GM23338 (cell line): ENCODE data around the gene NEK7. TPM values are rescaled to one million over a fixed set of nuclear protein-coding genes. Genes with fewer than 3 reads are reported as not detected.

Experiments
- ATAC-seq: fragments of 200-7000 bp; cut with Tn5 transposase; 3 replicates; pipeline ENCODE4 v1.9.1; 2020
- DNase-seq: peaks from one replicate; pipeline ENCODE4 v3.0.0-alpha.2; 2015; ENCODE audit warnings: low spot score
- H2AFZ ChIP-seq: fragments of 200-600 bp; sonication (generic); 2 replicates; pipeline ENCODE4 v1.8.0; 2016; ENCODE audit warnings: antibody characterized with exemption, mild to moderate bottlenecking, moderate library complexity
- H3F3A ChIP-seq: fragments of 200-600 bp; sonication (generic); replicated peaks from 2 replicates; pipeline ENCODE4 v1.8.0; 2017; ENCODE audit warnings: antibody characterized with exemption, mixed run types, low read depth
- H3K27ac ChIP-seq: fragments of 200-600 bp; sonication (generic); 2 replicates; pipeline ENCODE4 v1.6.1; 2016; ENCODE audit warnings: low read depth
- H3K27me3 ChIP-seq: fragments of 200-600 bp; sonication (generic); 2 replicates; pipeline ENCODE4 v1.8.0; 2016; ENCODE audit warnings: mild to moderate bottlenecking, mixed run types, moderate library complexity; ENCODE audit not compliant: insufficient read depth
- H3K36me3 ChIP-seq: fragments of 200-600 bp; sonication (generic); 2 replicates; pipeline ENCODE4 v1.8.0; 2016; ENCODE audit warnings: mild to moderate bottlenecking; ENCODE audit not compliant: insufficient read depth
- H3K4me1 ChIP-seq: fragments of 200-600 bp; sonication (generic); 2 replicates; pipeline ENCODE4 v1.8.0; 2016; ENCODE audit warnings: mild to moderate bottlenecking, moderate library complexity; ENCODE audit not compliant: insufficient read depth
- H3K4me2 ChIP-seq: fragments of 200-600 bp; sonication (generic); 2 replicates; pipeline ENCODE4 v1.7.1; 2017; ENCODE audit warnings: mixed run types
- H3K4me3 ChIP-seq: fragments of 200-600 bp; sonication (generic); 2 replicates; pipeline ENCODE4 v1.6.1; 2016; ENCODE audit warnings: mixed run types
- H3K79me2 ChIP-seq: fragments of 200-600 bp; sonication (generic); replicated peaks from 2 replicates; pipeline ENCODE4 v1.8.0; 2017; ENCODE audit warnings: mild to moderate bottlenecking; ENCODE audit not compliant: insufficient read depth
- H3K9me2 ChIP-seq: fragments of 200-600 bp; sonication (generic); 2 replicates; pipeline ENCODE4 v1.8.0; 2017; ENCODE audit not compliant: insufficient read depth
- H4K20me1 ChIP-seq: fragments of 200-600 bp; sonication (generic); replicated peaks from 2 replicates; pipeline ENCODE4 v1.8.0; 2017; ENCODE audit warnings: mild to moderate bottlenecking; ENCODE audit not compliant: insufficient read depth
- H3K27ac Mint-ChIP-seq: 2 replicates; pipeline ENCODE4 v1.8.0; 2020; ENCODE audit warnings: inconsistent platforms, mild to moderate bottlenecking, moderate library complexity, mixed read lengths
- H3K27me3 Mint-ChIP-seq: 3 replicates; pipeline ENCODE4 v1.8.0; 2022; ENCODE audit warnings: low read depth, mild to moderate bottlenecking, moderate library complexity, mixed read lengths, inconsistent platforms; ENCODE audit not compliant: insufficient read depth, poor library complexity
- H3K36me3 Mint-ChIP-seq: 3 replicates; pipeline ENCODE4 v1.8.0; 2021; ENCODE audit warnings: low read depth, mild to moderate bottlenecking, inconsistent platforms, moderate library complexity, mixed read lengths
- H3K4me1 Mint-ChIP-seq: 3 replicates; pipeline ENCODE4 v1.8.0; 2020; ENCODE audit warnings: mild to moderate bottlenecking, inconsistent platforms, mixed read lengths
- H3K4me3 Mint-ChIP-seq: 3 replicates; pipeline ENCODE4 v1.8.0; 2021; ENCODE audit warnings: moderate library complexity, mild to moderate bottlenecking, inconsistent platforms, mixed read lengths
- H3K9me3 Mint-ChIP-seq: 3 replicates; pipeline ENCODE4 v1.8.0; 2020; ENCODE audit warnings: moderate library complexity, mild to moderate bottlenecking, inconsistent platforms, mixed read lengths
- CREB1 ChIP-seq: fragments of 250-450 bp; sonication (Bioruptor Pico); IDR thresholded peaks from 2 replicates; pipeline ENCODE4 v1.5.0; 2020; ENCODE audit warnings: low read depth, mild to moderate bottlenecking, moderate library complexity
- EZH2 ChIP-seq: fragments of 200-600 bp; sonication (generic); IDR thresholded peaks from one replicate; pipeline ENCODE4 v1.8.0; 2017; ENCODE audit warnings: antibody characterized with exemption, mild to moderate bottlenecking, low read depth; ENCODE audit not compliant: unreplicated experiment
- EZH2phosphoT487 ChIP-seq: fragments of 200-600 bp; sonication (generic); IDR thresholded peaks from one replicate; pipeline ENCODE4 v1.8.1; 2018; ENCODE audit warnings: antibody characterized with exemption; ENCODE audit not compliant: unreplicated experiment
- JUNB ChIP-seq: IDR thresholded peaks from one replicate; pipeline ENCODE4 v1.6.1; 2016; ENCODE audit warnings: antibody characterized with exemption; ENCODE audit not compliant: unreplicated experiment
- POLR2AphosphoS5 ChIP-seq: IDR thresholded peaks from 2 replicates; pipeline ENCODE4 v1.6.1; 2016; ENCODE audit warnings: antibody characterized with exemption, low read depth
- STAT1 ChIP-seq: IDR thresholded peaks from one replicate; pipeline ENCODE4 v1.6.1; 2016; ENCODE audit warnings: antibody characterized with exemption; ENCODE audit not compliant: unreplicated experiment
- polyA plus RNA-seq: library from polyadenylated mRNA; unstranded; fragments of >200 nt; fragmentation: Nextera tagmentation; extraction: Ambion mirVana; gene quantifications from 2 replicates; pipeline ENCODE4 v1.2.1, GENCODE V29; 2016
- total RNA-seq: library from RNA; depleted of rRNA; stranded (reverse); fragments of >200 nt; shearing (Covaris generic); gene quantifications from 2 replicates; pipeline ENCODE4 v1.2.3, GENCODE V29; 2014
- TF ChIP-seq, protein P1 (sequence below): fragments of 250-450 bp; sonication (Bioruptor Pico); IDR thresholded peaks from 2 replicates; pipeline ENCODE4 v1.5.0; 2020; ENCODE audit warnings: mild to moderate bottlenecking, moderate library complexity
- TF ChIP-seq, protein P2 (sequence below), 2 experiments: fragments of 200-600 bp in 1 of 2; sonication (generic) in 1 of 2; conservative IDR thresholded peaks; 2 replicates each; pipeline versions ENCODE4 v1.5.1 to v1.6.1; 2016 to 2017; ENCODE audit warnings: antibody characterized with exemption in 2 of 2, low read depth in 2 of 2, mild to moderate bottlenecking in 2 of 2, moderate library complexity in 1 of 2

Gene NEK7
- total and polyA plus RNA-seq, 2 experiments from 2014 or later: 4.8 to 15.3 TPM

DNA sequence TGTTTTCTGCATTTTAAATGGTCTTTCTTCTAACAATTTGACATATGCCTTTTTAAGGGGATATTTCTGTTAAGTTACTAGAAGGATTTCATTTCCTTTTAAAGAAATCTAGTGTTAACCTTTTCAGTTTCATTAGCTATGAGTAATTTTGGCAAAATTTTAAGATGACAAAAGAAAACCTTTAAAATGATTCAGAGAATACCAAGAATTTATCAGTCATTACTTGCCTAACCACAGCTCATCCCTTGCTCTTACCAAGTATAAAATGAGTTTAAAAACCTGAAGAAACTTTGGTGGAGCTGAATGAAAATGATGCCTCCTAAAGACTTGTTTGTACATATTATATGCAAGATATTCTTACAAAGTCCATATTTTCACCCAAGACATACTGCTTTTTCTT is 101.7 kb downstream of the NEK7 start:
- H3K9me2 ChIP-seq: no peaks in the 10 kb centered on the region
- no peaks in the 10 kb centered on the region for H3K9me3 Mint-ChIP-seq
- H4K20me1 ChIP-seq: no peaks in the 10 kb centered on the region
- H3K4me3 ChIP-seq: no peak overlapping the region
- 0 out of 2 replicates have a peak, but pooled peaks cover 4% of the 10 kb centered on the region for H3K79me2 ChIP-seq
- H3K27me3 ChIP-seq: no peaks in the 10 kb centered on the region
- H3K4me1 Mint-ChIP-seq: peaks cover 26% of the 10 kb centered on the region
- no peak for ATAC-seq
- no peak overlapping the region for H3K4me2 ChIP-seq
- no peaks in the 10 kb centered on the region for H3K36me3 ChIP-seq
- no peak overlapping the region for H3K27ac ChIP-seq
- H3K4me3 Mint-ChIP-seq: no peak overlapping the region
- no peaks in the 10 kb centered on the region for H3F3A ChIP-seq
- DNase-seq: no peak
- no peak overlapping the region for H3K27ac Mint-ChIP-seq
- peaks cover 30% of the 10 kb centered on the region for H3K4me1 ChIP-seq
- TF ChIP-seq POLR2AphosphoS5: no peak
- no peak for TF ChIP-seq CREB1 (CRISPR knock-in tag)
- no peak for TF ChIP-seq EZH2
- no peak for TF ChIP-seq STAT1
- TF ChIP-seq, protein P1, sequence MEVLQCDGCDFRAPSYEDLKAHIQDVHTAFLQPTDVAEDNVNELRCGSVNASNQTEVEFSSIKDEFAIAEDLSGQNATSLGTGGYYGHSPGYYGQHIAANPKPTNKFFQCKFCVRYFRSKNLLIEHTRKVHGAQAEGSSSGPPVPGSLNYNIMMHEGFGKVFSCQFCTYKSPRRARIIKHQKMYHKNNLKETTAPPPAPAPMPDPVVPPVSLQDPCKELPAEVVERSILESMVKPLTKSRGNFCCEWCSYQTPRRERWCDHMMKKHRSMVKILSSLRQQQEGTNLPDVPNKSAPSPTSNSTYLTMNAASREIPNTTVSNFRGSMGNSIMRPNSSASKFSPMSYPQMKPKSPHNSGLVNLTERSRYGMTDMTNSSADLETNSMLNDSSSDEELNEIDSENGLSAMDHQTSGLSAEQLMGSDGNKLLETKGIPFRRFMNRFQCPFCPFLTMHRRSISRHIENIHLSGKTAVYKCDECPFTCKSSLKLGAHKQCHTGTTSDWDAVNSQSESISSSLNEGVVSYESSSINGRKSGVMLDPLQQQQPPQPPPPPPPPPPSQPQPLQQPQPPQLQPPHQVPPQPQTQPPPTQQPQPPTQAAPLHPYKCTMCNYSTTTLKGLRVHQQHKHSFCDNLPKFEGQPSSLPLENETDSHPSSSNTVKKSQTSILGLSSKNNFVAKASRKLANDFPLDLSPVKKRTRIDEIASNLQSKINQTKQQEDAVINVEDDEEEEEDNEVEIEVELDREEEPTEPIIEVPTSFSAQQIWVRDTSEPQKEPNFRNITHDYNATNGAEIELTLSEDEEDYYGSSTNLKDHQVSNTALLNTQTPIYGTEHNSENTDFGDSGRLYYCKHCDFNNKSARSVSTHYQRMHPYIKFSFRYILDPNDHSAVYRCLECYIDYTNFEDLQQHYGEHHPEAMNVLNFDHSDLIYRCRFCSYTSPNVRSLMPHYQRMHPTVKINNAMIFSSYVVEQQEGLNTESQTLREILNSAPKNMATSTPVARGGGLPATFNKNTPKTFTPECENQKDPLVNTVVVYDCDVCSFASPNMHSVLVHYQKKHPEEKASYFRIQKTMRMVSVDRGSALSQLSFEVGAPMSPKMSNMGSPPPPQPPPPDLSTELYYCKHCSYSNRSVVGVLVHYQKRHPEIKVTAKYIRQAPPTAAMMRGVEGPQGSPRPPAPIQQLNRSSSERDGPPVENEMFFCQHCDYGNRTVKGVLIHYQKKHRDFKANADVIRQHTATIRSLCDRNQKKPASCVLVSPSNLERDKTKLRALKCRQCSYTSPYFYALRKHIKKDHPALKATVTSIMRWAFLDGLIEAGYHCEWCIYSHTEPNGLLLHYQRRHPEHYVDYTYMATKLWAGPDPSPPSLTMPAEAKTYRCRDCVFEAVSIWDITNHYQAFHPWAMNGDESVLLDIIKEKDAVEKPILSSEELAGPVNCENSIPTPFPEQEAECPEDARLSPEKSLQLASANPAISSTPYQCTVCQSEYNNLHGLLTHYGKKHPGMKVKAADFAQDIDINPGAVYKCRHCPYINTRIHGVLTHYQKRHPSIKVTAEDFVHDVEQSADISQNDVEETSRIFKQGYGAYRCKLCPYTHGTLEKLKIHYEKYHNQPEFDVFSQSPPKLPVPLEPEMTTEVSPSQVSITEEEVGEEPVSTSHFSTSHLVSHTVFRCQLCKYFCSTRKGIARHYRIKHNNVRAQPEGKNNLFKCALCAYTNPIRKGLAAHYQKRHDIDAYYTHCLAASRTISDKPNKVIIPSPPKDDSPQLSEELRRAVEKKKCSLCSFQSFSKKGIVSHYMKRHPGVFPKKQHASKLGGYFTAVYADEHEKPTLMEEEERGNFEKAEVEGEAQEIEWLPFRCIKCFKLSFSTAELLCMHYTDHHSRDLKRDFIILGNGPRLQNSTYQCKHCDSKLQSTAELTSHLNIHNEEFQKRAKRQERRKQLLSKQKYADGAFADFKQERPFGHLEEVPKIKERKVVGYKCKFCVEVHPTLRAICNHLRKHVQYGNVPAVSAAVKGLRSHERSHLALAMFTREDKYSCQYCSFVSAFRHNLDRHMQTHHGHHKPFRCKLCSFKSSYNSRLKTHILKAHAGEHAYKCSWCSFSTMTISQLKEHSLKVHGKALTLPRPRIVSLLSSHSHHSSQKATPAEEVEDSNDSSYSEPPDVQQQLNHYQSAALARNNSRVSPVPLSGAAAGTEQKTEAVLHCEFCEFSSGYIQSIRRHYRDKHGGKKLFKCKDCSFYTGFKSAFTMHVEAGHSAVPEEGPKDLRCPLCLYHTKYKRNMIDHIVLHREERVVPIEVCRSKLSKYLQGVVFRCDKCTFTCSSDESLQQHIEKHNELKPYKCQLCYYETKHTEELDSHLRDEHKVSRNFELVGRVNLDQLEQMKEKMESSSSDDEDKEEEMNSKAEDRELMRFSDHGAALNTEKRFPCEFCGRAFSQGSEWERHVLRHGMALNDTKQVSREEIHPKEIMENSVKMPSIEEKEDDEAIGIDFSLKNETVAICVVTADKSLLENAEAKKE (CRISPR knock-in tag): no peak
- TF ChIP-seq, protein P2, sequence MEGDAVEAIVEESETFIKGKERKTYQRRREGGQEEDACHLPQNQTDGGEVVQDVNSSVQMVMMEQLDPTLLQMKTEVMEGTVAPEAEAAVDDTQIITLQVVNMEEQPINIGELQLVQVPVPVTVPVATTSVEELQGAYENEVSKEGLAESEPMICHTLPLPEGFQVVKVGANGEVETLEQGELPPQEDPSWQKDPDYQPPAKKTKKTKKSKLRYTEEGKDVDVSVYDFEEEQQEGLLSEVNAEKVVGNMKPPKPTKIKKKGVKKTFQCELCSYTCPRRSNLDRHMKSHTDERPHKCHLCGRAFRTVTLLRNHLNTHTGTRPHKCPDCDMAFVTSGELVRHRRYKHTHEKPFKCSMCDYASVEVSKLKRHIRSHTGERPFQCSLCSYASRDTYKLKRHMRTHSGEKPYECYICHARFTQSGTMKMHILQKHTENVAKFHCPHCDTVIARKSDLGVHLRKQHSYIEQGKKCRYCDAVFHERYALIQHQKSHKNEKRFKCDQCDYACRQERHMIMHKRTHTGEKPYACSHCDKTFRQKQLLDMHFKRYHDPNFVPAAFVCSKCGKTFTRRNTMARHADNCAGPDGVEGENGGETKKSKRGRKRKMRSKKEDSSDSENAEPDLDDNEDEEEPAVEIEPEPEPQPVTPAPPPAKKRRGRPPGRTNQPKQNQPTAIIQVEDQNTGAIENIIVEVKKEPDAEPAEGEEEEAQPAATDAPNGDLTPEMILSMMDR (conservative IDR thresholded peaks at IDR 0.05; ENCODE audit: low read depth in 2 of 2): no peak
- TF ChIP-seq JUNB: no peak
- TF ChIP-seq EZH2phosphoT487: no peak
- no peaks in the 10 kb centered on the region for H3K36me3 Mint-ChIP-seq
- H3K27me3 Mint-ChIP-seq: no peaks in the 10 kb centered on the region
- H2AFZ ChIP-seq: no peak overlapping the region
